ENCODE data around the gene TBC1D2B. TPM values are rescaled to one million over a fixed set of nuclear protein-coding genes. Genes with fewer than 3 reads are reported as not detected.

The TBC1D2B gene
- total and polyA plus RNA-seq, 2 experiments from 2014 or later, result 24.8 to 38.4 TPM

DNA sequence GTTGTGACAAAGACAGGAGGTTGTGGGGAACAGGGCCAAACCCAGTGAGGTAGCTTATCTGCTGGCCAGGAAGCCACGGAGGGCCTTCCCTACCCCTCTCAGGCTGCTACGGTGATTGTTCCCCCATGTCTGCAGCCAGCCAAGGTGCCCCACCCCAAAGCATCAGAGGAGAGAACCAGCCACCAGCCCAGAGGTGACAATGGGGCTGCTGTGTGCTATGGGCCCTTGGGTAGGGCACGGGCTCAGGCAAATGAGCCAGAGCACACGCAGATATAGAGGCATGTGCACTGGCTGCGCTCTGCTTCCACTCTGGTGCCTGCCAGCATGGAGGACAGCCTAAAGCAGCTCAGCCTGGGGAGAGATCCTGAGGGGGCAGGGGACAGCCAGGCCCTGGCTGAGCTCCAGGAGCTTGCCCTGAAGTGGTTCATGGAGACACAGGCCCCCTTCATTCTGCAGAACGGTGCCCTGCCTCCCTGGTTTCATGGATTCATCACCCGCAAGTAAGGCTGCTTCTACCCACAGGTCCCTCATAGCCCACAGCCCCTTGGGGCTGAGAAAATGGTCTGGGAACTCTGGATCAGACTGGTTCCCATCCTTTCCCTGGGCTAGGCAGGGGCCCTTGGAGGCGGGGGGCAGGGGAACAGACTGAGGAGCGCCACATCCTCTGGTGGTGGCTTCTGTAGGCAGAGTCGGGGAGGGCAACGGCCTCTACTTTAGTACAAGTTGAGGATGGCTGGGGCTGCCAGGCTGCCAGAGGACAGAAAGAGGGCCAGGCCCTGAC, 14.9 kb upstream of the TBC1D2B start, which contains the start of gene SH2D7:
Gene SH2D7, plus strand, starts transcription at position 301 of the 781 bp plus-strand sequence. Its CDS starts 24 bp downstream, at position 325.
- Histone ChIP-seq H3K27ac (no peak within 1 kb of the TSS), H3K4me1 (ENCODE audit: insufficient read depth) (peaks cover 24% of the 10 kb centered on the region), H3K9me3 (ENCODE audit: low read depth) (no peaks in the 10 kb centered on the region), H2AFZ (no peak within 1 kb of the TSS), H3K4me3 (no peak within 1 kb of the TSS), H3K36me3 (replicated peaks; ENCODE audit: insufficient read depth, low read depth) (no peaks in the 10 kb centered on the region), H3K4me2 (no peak within 1 kb of the TSS), H4K20me1 (ENCODE audit: insufficient read depth, poor library complexity, severe bottlenecking) (no peaks in the 10 kb centered on the region), H3K27me3 (no peaks in the 10 kb centered on the region), H3K9me2 (replicated peaks; ENCODE audit: insufficient read depth) (no peaks in the 10 kb centered on the region), H3K79me2 (no peaks in the 10 kb centered on the region)
- 83% methylated on average over 11 of the region's 11 CpGs for WGBS (ENCODE audit: low lambda C conversion rate, missing lambda C conversion rate)
- DNase-seq (ENCODE audit: low spot score), result no peak
- TF ChIP-seq EZH2phosphoT487 (IDR thresholded peaks at IDR 0.05; ENCODE audit: low read depth, severe bottlenecking, unreplicated experiment), result no peak

GRCh38 chr15:78090422-78091063, 13.0 kb upstream of the TBC1D2B start:
- Histone ChIP-seq H3K9me2 (replicated peaks; ENCODE audit: insufficient read depth) (no peaks in the 10 kb centered on the region), H3K36me3 (replicated peaks; ENCODE audit: insufficient read depth, low read depth) (no peaks in the 10 kb centered on the region), H3K4me1 (ENCODE audit: insufficient read depth) (peaks cover 24% of the 10 kb centered on the region), H3K79me2 (no peaks in the 10 kb centered on the region), H4K20me1 (ENCODE audit: insufficient read depth, poor library complexity, severe bottlenecking) (no peaks in the 10 kb centered on the region), H3K9me3 (ENCODE audit: low read depth) (no peaks in the 10 kb centered on the region), H2AFZ (no peak overlapping the region), H3K4me2 (no peak overlapping the region), H3K4me3 (no peak overlapping the region), H3K27ac (no peak overlapping the region), H3K27me3 (no peaks in the 10 kb centered on the region)
- TF ChIP-seq EZH2 (IDR thresholded peaks at IDR 0.05; ENCODE audit: borderline replicate concordance), result no peak
- TF ChIP-seq, protein P1, sequence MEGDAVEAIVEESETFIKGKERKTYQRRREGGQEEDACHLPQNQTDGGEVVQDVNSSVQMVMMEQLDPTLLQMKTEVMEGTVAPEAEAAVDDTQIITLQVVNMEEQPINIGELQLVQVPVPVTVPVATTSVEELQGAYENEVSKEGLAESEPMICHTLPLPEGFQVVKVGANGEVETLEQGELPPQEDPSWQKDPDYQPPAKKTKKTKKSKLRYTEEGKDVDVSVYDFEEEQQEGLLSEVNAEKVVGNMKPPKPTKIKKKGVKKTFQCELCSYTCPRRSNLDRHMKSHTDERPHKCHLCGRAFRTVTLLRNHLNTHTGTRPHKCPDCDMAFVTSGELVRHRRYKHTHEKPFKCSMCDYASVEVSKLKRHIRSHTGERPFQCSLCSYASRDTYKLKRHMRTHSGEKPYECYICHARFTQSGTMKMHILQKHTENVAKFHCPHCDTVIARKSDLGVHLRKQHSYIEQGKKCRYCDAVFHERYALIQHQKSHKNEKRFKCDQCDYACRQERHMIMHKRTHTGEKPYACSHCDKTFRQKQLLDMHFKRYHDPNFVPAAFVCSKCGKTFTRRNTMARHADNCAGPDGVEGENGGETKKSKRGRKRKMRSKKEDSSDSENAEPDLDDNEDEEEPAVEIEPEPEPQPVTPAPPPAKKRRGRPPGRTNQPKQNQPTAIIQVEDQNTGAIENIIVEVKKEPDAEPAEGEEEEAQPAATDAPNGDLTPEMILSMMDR (IDR thresholded peaks at IDR 0.05; ENCODE audit: poor library complexity), result no peak
- no peak for TF ChIP-seq EZH2phosphoT487 (IDR thresholded peaks at IDR 0.05; ENCODE audit: low read depth, severe bottlenecking, unreplicated experiment)
- DNase-seq (ENCODE audit: low spot score), result no peak
- 92% methylated on average over 3 of the region's 3 CpGs for WGBS (ENCODE audit: low lambda C conversion rate, missing lambda C conversion rate)

DNA sequence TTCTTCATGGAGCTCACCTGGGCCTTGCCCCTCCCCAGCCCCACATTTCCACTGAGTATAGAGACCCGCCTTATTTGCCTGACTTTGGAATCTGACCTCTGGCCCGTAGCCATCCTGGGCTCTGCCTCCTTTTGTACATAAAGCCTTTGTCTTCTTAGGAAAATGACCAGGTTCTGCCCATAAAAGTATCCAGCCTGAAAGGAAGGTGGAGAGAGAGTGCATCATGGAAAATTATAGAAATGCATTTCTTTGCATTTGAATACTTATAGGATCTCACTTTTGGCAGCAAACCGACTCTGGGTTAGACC, 11.2 kb upstream of the TBC1D2B start:
- DNase-seq (ENCODE audit: low spot score), result no peak
- no peaks in the 10 kb centered on the region for H3K9me2 ChIP-seq (replicated peaks; ENCODE audit: insufficient read depth)
- TF ChIP-seq, protein P1 (IDR thresholded peaks at IDR 0.05; ENCODE audit: poor library complexity), result no peak
- TF ChIP-seq EZH2 (IDR thresholded peaks at IDR 0.05; ENCODE audit: borderline replicate concordance) (no peak), EZH2phosphoT487 (IDR thresholded peaks at IDR 0.05; ENCODE audit: low read depth, severe bottlenecking, unreplicated experiment) (no peak)
- H3K4me2 ChIP-seq, result peak overlapping the region; percentile 19
- H3K27me3 ChIP-seq, result no peaks in the 10 kb centered on the region
- no peaks in the 10 kb centered on the region for H3K79me2 ChIP-seq
- WGBS (ENCODE audit: low lambda C conversion rate, missing lambda C conversion rate), result 58% methylated on average over 3 of the region's 3 CpGs
- no peak overlapping the region for H2AFZ ChIP-seq
- H3K4me1 ChIP-seq (ENCODE audit: insufficient read depth), result peaks cover 25% of the 10 kb centered on the region
- H3K4me3 ChIP-seq, result no peak overlapping the region
- H3K9me3 ChIP-seq (ENCODE audit: low read depth), result no peaks in the 10 kb centered on the region
- H4K20me1 ChIP-seq (ENCODE audit: insufficient read depth, poor library complexity, severe bottlenecking), result no peaks in the 10 kb centered on the region
- no peaks in the 10 kb centered on the region for H3K36me3 ChIP-seq (replicated peaks; ENCODE audit: insufficient read depth, low read depth)
- H3K27ac ChIP-seq, result peak overlapping the region; percentile 56
